ENCODE results near the gene LEKR1. TPM values are rescaled to one million over a fixed set of nuclear protein-coding genes. Genes with fewer than 3 reads are reported as not detected.

Gene LEKR1
- total RNA-seq, 2 donors from 2014 or later: 0.99 to 1.3 TPM

DNA sequence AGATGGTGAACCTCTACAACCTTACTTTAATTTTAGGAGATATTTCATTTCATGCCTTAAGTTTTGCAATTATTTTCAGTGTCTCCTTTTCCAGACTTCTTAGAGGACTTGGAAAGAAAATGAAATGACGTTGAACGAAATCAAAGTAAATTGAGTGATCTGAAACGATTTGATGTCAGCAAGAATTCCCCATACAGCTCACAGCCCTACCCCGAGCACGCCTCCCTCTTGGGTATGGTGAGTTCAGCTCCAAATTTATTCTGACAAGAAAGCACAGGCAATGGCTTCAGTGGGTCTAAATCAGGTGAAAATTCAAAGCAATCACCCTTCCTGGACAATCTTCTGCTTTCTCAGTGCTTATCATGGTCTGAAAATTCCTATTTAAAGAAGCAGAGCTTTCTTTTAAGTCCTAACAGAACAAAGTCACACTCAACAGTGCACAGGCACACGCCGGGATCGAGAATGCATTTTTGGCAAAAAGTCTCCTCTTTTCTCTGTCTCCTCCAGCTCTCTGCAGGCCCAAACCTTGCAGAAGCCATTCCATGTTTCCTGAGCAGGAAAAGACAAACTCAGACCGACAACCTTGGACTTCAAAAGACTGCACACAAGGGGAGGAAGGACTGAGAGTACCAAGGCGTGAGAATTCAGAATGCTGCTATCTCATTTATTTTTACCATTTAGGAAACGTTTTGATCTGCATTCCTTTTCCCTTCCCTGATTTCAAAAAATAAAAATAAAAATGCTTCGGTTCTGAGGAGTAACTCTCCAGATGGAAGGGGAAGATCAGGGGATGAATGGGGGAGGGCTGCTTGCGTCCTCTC lies 261.8 kb downstream of the LEKR1 start:
- Histone ChIP-seq H3K36me3 (replicated peaks in 1 of 2; ENCODE audit: insufficient read depth in 1 of 2, low read depth in 2 of 2) (no peaks in the 10 kb centered on the region), H3K4me1 (peaks cover 44% of the 10 kb centered on the region), H3K4me3 (no peak overlapping the region), H3K9me3 (no peaks in the 10 kb centered on the region), H3K27ac (peak overlapping the region; percentile 99 to 100 (median 100)), H3K27me3 (no peaks in the 10 kb centered on the region)
- 10 to 13% methylated on average over 13 of the region's 13 CpGs for WGBS, 2 donors
- DNase-seq: no peak
- intact Hi-C loops (cut with DNase I): no loop called here
- TF ChIP-seq POLR2A (IDR thresholded peaks at IDR 0.05): no peak
- TF ChIP-seq, protein P1, sequence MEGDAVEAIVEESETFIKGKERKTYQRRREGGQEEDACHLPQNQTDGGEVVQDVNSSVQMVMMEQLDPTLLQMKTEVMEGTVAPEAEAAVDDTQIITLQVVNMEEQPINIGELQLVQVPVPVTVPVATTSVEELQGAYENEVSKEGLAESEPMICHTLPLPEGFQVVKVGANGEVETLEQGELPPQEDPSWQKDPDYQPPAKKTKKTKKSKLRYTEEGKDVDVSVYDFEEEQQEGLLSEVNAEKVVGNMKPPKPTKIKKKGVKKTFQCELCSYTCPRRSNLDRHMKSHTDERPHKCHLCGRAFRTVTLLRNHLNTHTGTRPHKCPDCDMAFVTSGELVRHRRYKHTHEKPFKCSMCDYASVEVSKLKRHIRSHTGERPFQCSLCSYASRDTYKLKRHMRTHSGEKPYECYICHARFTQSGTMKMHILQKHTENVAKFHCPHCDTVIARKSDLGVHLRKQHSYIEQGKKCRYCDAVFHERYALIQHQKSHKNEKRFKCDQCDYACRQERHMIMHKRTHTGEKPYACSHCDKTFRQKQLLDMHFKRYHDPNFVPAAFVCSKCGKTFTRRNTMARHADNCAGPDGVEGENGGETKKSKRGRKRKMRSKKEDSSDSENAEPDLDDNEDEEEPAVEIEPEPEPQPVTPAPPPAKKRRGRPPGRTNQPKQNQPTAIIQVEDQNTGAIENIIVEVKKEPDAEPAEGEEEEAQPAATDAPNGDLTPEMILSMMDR (IDR thresholded peaks at IDR 0.05): no peak
- ATAC-seq: no peak

DNA sequence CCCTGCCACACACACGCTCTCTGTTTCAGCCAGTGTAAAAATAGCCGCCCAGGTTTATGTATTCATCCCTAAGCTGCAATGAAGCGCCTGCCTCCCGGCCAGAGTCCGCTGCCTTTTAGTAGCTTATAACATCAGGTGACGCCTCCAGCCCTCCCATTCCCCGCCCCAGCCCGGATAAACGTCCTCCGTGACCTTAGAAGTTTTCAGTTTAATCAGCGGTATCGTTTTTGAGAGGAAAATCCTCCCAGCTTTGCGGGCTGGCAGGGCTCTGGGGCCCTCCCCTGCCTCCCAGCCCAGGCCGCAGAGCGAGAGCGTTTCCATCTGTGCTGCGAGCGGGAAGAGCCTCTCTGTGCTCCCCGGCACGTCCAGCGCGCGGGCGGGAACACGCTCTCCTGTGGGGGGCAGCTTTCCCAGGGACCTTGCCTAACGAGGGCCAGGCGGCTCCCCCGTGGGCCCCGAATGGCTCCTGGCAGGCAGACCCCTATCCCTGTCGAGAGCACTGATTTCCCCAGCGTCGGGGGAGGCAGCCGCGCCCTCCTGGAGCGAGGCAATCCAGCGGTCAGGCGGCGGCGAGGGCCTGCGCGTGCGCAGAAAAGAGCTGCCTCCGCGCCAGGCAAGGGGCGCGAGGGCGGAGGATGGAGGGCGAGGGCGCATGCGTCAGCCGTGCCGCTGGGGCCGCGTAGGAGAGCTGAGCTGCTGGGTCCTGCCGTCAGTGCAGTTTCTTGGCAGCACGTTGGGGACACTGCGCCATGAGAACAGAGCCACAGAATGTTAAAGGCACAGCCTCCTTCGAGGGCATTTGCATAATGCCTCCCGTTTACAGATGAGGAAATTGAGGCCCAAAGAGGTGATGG lies 262.7 kb downstream of the LEKR1 start:
- intact Hi-C loops (cut with DNase I): no loop called here
- ATAC-seq (peak; percentile 88), DNase-seq (peak; percentile 96 to 98 (median 98))
- H3K27me3 ChIP-seq: no peaks in the 10 kb centered on the region
- TF ChIP-seq POLR2A (IDR thresholded peaks at IDR 0.05): peak; percentile 92 to 96 (median 95)
- TF ChIP-seq, protein P1 (IDR thresholded peaks at IDR 0.05): peak in 2 of 7 experiments; percentile 8
- H3K4me3 ChIP-seq: peak overlapping the region in 1 of 2 donors; percentile 20
- no peaks in the 10 kb centered on the region for H3K36me3 ChIP-seq (replicated peaks in 1 of 2; ENCODE audit: insufficient read depth in 1 of 2, low read depth in 2 of 2)
- H3K27ac ChIP-seq: peak overlapping the region; percentile 99 to 100 (median 100)
- 0% methylated on average over 22 to 53 of the region's 59 CpGs for WGBS, 2 donors
- H3K4me1 ChIP-seq: peaks cover 44% of the 10 kb centered on the region
- H3K9me3 ChIP-seq: no peaks in the 10 kb centered on the region

DNA sequence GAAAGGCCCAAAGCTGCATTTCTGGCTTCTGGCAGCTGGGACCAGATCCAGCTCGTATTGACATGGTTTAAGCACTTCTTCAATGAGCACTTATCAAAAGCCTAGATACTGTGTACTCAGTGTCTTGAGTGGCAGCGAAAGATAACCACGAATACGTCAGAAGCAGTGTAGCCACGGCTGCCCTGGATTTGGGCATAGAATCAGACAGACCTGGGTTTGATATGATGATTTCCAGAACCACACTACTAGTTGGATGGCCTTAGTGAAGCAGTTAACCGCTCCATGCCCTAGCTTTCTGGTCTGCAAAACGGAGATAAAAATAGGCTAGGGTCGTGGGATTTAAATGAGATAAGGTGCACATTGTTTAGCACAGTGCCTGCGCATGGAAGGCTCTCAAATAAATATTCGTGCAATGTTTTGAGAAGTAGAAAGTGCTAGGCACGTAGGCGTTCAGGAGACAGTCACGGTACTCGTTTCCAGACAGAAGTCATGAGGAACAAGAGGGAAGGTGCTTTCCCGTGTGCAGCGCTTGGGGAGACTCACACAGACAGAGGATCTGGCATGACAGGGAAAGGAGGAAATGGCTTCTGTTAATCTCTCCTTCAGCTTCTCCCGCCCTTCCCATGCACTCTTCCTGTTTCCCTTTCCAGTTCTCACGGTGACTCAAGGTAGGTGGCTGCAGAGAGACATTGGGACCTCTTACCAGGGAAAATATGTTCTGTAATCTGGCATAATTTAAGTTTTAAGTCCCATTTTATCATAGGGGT lies 263.5 kb downstream of the LEKR1 start:
- Histone ChIP-seq H3K27me3 (no peaks in the 10 kb centered on the region), H3K36me3 (replicated peaks in 1 of 2; ENCODE audit: insufficient read depth in 1 of 2, low read depth in 2 of 2) (no peaks in the 10 kb centered on the region), H3K4me3 (no peak overlapping the region), H3K9me3 (no peaks in the 10 kb centered on the region), H3K27ac (peak overlapping the region; percentile 99 to 100 (median 100)), H3K4me1 (peaks cover 47% of the 10 kb centered on the region)
- peak in 2 of 3 donors; percentile 23 to 31 for TF ChIP-seq POLR2A (IDR thresholded peaks at IDR 0.05)
- TF ChIP-seq, protein P1 (IDR thresholded peaks at IDR 0.05): no peak
- ATAC-seq: peak; percentile 70
- intact Hi-C loops (cut with DNase I): no loop called here
- DNase-seq: peak; percentile 52 to 75 (median 52)
- 3 to 4% methylated on average over 18 of the region's 18 CpGs for WGBS, 2 donors

DNA sequence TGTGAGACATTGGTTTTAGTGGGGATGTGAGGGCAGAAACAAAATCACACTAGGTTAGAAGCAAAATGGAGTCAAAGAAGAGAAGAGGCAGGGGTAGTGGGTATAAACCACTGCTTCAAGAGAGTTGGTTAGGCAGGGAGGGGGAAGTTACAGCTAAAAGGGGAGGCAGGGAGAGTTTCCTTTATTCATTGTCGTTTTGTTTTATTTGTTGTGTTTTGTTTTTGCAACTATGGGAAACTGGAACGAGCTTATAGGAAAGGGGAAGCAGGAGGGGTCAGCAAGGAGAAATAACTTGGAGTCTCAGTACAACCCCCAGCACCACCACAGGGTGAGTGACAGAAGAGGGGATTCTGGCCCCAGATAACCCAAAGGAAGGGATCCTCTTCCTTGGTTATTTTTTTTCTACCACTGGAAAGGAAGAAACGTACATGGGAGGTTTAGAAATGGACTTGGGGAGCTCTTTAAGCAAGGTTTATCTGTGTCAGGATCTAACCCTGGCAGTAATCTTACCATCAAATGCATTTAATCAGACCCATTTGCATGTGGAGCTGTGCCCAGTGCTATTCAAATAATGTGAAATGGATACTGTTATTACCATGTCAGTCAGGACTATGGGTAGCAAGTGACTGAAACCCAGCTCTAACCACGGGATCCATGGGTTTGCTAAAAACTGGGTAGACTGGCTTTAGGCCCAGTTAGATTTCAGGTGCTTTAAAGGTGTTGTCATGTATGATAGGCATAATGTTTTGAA lies 265.1 kb downstream of the LEKR1 start:
- intact Hi-C loops (cut with DNase I): no loop called here
- 65 to 74% methylated on average over 4 of the region's 4 CpGs for WGBS, 2 donors
- no peak for DNase-seq
- Histone ChIP-seq H3K36me3 (replicated peaks in 1 of 2; ENCODE audit: insufficient read depth in 1 of 2, low read depth in 2 of 2) (no peaks in the 10 kb centered on the region), H3K27ac (peak overlapping the region in 1 of 4 donors; percentile 100), H3K27me3 (no peaks in the 10 kb centered on the region), H3K4me3 (no peak overlapping the region), H3K4me1 (peaks cover 49% of the 10 kb centered on the region), H3K9me3 (no peaks in the 10 kb centered on the region)
- TF ChIP-seq POLR2A (IDR thresholded peaks at IDR 0.05): no peak
- TF ChIP-seq, protein P1 (IDR thresholded peaks at IDR 0.05): no peak
- ATAC-seq: no peak
